Brain microvascular endothelial cell (primary cell): ENCODE results near the gene CA6.
"Not testable (repeated sequence)": the region's sequence is repeated elsewhere in the genome, so short reads cannot be mapped to it uniquely, and the experiment has no call there.

Experiments
- DNase-seq: peaks from one replicate; pipeline ENCODE4 v3.0.0-alpha.2; 2020
- H3K27ac ChIP-seq: fragments of 250-450 bp; sonication (Bioruptor Pico); 2 replicates; pipeline ENCODE4 v1.5.1; 2020; ENCODE audit warnings: mild to moderate bottlenecking, moderate library complexity
- H3K27me3 ChIP-seq: fragments of 250-450 bp; sonication (Bioruptor Pico); replicated peaks from 2 replicates; pipeline ENCODE4 v1.5.1; 2020; ENCODE audit warnings: mild to moderate bottlenecking
- H3K36me3 ChIP-seq: fragments of 250-450 bp; sonication (Bioruptor Pico); replicated peaks from 2 replicates; pipeline ENCODE4 v1.5.1; 2020; ENCODE audit warnings: mild to moderate bottlenecking
- H3K4me3 ChIP-seq: 2 replicates; pipeline ENCODE4 v1.5.1; 2011; ENCODE audit warnings: low read depth, mild to moderate bottlenecking, control low read depth, low read length, moderate library complexity
- in situ Hi-C: cut with HindIII; loops from 2 replicates; pipeline ENCODE4 v1.10.0; 2017; ENCODE audit warnings: low sequenced_read_pairs, low pct_ligation_motif_present
- TF ChIP-seq, protein P1 (sequence below): IDR thresholded peaks from 2 replicates; pipeline ENCODE4 v1.5.1; 2011; ENCODE audit warnings: low read depth, mild to moderate bottlenecking, moderate library complexity, low read length, control low read depth, inconsistent platforms; ENCODE audit errors: missing control alignments

Gene CA6

DNA sequence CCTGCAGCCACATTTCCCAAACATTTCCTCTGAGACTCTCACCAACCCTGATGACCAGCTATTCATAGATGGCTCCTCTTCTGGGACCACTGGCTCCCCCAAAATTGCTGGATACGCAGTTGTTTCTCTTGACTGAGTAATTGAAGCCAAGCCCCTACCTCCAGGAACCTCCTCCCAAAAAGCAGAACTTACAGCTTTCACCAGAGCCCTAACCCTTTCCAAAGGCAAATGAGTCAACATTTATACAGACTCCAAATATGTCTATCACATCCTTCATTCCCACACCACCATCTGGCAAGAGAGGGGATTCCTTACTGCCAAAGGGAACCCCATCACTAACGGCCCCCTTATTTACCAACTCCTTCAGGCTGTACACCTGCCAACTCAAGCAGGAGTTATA, 20.3 kb upstream of the CA6 start:
- Histone ChIP-seq H3K36me3 (no peaks in the 10 kb centered on the region), H3K27me3 (peaks cover 4% of the 10 kb centered on the region), H3K4me3 (no peak overlapping the region), H3K27ac (no peak overlapping the region)
- in situ Hi-C loops: no loop called here
- TF ChIP-seq, protein P1, sequence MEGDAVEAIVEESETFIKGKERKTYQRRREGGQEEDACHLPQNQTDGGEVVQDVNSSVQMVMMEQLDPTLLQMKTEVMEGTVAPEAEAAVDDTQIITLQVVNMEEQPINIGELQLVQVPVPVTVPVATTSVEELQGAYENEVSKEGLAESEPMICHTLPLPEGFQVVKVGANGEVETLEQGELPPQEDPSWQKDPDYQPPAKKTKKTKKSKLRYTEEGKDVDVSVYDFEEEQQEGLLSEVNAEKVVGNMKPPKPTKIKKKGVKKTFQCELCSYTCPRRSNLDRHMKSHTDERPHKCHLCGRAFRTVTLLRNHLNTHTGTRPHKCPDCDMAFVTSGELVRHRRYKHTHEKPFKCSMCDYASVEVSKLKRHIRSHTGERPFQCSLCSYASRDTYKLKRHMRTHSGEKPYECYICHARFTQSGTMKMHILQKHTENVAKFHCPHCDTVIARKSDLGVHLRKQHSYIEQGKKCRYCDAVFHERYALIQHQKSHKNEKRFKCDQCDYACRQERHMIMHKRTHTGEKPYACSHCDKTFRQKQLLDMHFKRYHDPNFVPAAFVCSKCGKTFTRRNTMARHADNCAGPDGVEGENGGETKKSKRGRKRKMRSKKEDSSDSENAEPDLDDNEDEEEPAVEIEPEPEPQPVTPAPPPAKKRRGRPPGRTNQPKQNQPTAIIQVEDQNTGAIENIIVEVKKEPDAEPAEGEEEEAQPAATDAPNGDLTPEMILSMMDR: no peak
- no peak for DNase-seq

DNA sequence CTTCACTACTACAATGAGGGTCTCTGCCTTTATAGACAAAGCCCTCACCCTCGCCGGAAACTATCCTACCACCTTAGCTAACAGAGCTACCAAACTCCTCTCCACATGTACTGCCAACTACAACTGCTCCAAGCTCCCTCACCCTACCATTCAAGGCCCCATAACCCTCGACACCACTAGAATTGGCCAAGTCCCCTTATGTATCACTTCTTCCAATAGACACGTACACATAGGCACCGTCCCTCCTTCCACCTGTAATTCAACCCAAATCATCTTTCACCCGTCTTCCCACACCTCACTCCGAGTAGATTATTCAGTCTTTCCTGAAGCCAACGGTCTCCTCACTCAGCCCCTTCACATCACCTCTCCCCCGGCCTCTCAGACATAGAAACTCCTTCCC, 19.7 kb upstream of the CA6 start:
- TF ChIP-seq, protein P1: no peak
- H3K4me3 ChIP-seq: no peak overlapping the region
- peaks cover 4% of the 10 kb centered on the region for H3K27me3 ChIP-seq
- in situ Hi-C loops: no loop called here
- no peak for DNase-seq
- no peak overlapping the region for H3K27ac ChIP-seq
- no peaks in the 10 kb centered on the region for H3K36me3 ChIP-seq

DNA sequence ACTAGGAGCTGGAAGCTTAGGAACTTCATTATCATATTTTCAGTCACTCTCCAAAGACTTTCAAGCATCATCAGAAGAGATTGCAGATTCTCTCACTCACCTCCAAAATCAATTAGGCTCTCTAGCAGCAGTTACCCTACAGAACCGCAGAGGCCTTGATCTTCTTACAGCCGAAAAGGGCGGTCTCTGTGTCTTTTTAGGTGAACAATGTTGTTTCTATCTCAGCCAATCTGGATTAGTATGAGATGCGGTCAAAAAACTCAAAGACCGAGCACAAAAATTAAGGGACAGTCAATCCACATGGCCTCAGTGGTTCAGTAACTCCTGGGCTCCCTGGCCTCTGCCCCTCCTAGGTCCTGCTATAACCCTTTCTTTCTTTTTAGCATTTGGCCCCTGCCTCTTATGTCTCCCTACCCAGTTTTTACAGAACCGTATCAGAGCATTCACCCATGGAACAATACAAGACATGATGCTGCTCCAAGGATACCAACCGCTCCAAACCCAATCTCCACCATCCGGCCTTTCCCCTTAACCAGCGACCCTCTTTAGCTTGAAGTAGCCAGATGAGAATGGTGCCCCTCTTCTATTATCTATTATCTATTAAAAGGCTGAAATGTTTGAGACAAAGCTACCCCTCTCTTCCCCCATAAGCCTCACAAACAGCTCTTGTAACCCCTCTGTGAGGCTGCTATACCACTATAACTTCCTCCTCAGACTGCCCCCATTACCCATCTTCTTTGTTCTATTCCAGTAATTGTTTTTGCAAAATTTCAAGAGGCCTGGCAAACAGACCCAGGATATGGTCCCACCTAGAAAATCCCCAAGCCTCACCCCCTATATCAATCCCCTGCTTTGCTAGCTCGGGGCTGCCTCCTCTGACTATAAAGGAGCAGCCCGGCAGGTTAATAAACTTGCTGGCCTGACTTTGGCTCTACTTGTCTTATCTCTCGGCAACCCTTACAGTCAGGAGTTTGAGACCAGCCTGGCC, 18.7 kb upstream of the CA6 start:
- Histone ChIP-seq H3K36me3 (no peaks in the 10 kb centered on the region), H3K27ac (no peak overlapping the region), H3K4me3 (no peak overlapping the region), H3K27me3 (peaks cover 4% of the 10 kb centered on the region)
- TF ChIP-seq, protein P1: no peak
- DNase-seq: no peak
- in situ Hi-C loops: no loop called here

DNA sequence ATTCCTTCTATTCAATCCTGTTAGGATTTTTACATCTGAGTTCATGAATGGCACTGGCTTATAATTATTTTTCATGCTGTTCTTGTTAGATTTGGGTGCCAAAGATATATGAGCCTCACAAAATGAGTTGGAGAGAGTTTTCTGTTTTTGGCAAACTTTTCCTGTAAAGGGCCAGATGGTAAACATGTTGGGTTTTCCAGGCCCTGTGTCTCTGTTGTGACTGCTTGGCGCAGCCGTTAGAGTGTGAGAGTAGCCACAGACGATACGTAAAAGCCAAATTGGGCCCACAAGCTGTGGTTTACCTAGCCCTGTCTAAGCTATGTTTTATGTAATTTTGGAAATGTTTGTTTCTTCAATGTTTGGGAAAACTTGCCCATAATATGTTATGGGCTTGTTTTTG, 15.6 kb upstream of the CA6 start:
- peaks cover 4% of the 10 kb centered on the region for H3K27me3 ChIP-seq
- no peak overlapping the region for H3K4me3 ChIP-seq
- in situ Hi-C loops: no loop called here
- DNase-seq: no peak
- TF ChIP-seq, protein P1: no peak
- no peak overlapping the region for H3K27ac ChIP-seq
- no peaks in the 10 kb centered on the region for H3K36me3 ChIP-seq

DNA sequence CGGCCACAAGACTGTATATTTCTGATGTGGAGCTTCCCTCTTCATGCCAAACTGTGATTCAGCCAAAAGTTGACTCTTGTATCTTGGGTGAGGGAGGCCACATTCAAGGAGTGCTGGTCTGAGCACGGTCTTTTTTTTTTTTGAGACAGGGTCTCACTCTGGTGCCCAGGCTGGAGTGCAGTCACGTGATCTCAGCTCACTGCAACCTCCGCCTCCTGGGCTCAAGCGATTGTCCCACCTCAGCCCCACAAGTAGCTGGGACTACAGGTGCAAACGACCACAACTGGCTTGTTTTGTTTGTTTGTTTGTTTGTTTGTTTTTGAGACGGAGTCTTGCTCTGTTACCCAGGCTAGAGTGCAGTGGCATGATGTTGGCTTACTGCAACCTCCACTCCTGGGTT, 8.6 kb upstream of the CA6 start:
- H3K4me3 ChIP-seq, DNase-seq, H3K36me3 ChIP-seq, in situ Hi-C loops, H3K27ac ChIP-seq, H3K27me3 ChIP-seq: not testable (repeated sequence)

DNA sequence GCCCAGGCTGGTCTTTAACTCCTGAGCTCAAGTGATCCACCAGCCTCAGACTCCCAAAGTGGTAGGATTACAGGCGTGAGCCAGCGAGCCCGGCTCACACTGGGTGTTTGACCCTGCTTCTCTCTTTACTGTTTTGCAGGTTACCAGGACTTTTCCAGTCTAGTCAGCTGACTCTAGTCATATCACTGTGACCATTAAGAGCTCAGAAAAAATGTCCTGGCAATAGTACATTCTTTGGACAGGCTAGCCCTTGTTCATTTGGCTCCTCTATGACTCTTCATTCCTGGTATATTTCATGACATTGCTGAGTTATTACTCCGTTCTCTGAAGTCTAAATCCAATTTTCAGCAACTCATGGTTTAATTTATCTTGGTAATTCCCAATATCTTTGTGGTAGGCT, 8.0 kb upstream of the CA6 start:
- no peak for DNase-seq
- Histone ChIP-seq H3K27me3 (no peaks in the 10 kb centered on the region), H3K27ac (no peak overlapping the region), H3K36me3 (no peaks in the 10 kb centered on the region), H3K4me3 (no peak overlapping the region)
- in situ Hi-C loops: no loop called here
- TF ChIP-seq, protein P1: no peak
